Measurements from ENCODE around the gene MICOS13.

MICOS13 gene

DNA sequence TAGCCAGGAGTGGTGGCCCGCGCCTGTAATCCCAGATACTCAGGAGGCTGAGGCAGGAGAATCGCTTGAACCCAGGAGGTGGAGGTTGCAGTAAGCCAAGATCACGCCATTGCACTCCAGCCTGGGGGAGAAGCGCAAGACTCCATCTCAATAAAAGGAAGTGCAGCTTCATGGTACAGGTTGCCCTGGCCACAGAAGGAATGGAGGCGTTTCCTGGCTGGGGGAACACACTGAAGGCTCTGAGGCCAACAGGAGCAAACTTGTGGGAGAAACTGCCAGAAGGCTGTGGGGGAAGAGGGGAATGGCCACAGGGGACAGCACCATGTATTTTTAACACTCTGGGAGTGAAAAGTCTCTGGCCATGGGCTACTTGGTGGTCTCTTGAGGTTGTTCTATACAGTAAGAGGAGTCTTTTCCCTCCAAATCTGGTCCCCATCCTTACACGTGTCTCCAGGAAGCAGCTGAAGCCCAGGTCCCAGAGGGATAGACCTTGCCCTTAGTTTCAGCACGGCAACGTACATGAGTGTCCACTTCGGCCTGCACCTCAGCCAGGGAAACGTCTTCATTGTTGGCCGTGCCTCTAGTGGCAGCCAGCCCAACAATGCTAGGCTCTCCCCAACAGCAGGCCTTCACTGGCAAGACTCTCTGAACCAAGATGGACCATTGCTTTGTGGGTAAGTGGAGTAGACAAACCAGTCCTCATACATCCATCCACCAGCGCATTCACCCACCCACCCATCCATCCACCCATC is 7.4 kb downstream of the MICOS13 start:
- TF ChIP-seq GATA2 (IDR thresholded peaks at IDR 0.05; ENCODE audit: low read depth, low read length) (no peak), GATA3 (IDR thresholded peaks at IDR 0.05; ENCODE audit: low read depth, low read length) (no peak)

DNA sequence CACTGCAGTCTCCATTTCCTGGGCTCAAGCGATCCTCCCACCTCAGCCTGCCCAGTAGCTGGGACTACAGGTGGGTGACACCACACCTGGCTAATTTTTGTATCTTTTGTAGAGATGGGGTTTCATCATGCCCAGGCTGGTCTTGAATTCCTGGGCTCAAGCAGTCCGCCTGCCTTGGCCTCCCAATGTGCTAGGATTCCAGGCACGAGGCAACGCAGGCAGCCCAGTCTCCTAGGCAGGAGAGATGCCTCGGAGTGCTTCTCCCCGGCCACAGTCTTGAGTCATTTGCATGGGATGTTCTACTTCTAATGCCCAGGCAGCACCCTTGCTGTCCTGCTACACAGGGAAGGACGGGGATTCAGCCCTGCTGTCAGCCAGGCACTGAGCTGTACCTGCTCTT is 8.7 kb downstream of the MICOS13 start:
- no peak for TF ChIP-seq GATA2 (IDR thresholded peaks at IDR 0.05; ENCODE audit: low read depth, low read length)
- TF ChIP-seq GATA3 (IDR thresholded peaks at IDR 0.05; ENCODE audit: low read depth, low read length), result no peak

DNA sequence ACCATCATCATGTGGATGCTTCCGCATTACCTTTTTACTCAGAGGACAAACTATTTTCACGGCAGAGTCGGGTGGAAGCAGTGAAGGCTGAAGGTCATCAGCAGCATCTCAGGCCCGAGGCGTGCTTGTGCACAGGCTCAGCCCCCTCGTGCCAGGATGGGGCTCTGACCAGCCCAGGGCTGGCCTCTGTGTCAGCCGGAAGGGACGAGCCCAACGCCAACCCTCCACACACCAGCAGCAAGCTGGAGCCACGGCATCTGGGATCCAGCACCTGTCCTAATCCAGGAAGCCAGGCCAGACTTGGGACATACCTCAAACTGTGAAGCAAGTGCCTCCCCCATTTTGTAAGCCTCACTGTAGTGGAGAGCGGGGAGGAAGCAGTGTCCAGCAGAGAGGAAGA is 11.1 kb downstream of the MICOS13 start:
- TF ChIP-seq GATA3 (IDR thresholded peaks at IDR 0.05; ENCODE audit: low read depth, low read length) (no peak), GATA2 (IDR thresholded peaks at IDR 0.05; ENCODE audit: low read depth, low read length) (no peak)

DNA sequence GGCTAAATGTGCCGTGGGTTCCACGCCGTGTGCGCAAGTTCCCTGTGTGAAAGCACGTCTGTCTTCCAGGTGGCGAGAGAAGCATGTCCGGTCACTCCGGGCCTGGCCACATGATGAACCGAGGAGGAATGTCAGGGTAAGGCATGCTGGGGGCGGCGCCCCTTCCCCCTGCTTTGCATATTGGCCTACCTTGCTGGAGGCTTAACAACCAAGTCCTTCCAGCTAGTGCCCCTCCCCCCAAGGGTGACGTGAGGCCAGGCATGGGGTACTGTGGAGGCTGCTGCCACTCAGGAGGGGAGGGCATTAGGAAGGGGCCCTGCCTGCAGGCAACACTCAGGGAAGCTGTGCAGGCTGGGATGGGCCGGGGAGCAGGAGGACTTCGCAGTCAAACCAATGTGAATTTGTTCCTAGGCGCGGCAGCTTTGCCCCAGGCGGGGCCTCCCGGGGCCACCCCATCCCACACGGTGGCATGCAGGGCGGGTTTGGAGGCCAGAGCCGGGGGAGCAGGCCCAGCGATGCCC is 12.5 kb downstream of the MICOS13 start:
- TF ChIP-seq GATA3 (IDR thresholded peaks at IDR 0.05; ENCODE audit: low read depth, low read length) (no peak), GATA2 (IDR thresholded peaks at IDR 0.05; ENCODE audit: low read depth, low read length) (no peak)

DNA sequence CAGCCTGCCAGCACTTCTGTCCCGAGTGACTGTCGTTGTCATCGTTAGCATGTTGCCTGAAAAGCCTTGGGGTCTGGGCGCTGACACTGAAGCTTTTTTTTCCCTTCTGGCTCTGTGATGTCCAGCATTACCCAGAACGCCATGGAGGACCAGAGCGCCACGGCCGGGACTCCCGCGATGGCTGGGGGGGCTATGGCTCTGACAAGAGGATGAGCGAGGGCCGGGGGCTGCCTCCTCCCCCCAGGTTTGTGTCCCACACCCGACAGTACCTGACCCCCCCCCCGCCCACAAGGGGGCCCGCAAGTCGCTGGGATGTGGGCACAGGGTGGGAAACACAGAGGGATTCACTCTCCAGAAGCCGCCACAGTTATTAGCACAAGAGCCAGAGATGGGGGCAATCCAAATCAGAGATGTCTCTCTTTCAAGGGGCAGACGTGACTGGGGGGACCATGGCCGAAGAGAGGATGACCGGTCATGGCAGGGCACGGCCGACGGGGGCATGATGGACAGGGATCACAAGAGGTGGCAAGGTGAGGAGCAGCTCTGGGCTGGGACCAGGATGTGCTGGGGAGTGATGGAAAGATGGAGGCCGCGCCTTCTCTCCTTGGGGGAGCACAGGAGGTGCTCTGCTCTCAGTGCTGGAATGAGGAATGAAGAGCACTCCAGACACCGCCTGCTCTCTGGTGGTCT is 13.2 kb downstream of the MICOS13 start:
- TF ChIP-seq GATA2 (IDR thresholded peaks at IDR 0.05; ENCODE audit: low read depth, low read length) (no peak), GATA3 (IDR thresholded peaks at IDR 0.05; ENCODE audit: low read depth, low read length) (no peak)

DNA sequence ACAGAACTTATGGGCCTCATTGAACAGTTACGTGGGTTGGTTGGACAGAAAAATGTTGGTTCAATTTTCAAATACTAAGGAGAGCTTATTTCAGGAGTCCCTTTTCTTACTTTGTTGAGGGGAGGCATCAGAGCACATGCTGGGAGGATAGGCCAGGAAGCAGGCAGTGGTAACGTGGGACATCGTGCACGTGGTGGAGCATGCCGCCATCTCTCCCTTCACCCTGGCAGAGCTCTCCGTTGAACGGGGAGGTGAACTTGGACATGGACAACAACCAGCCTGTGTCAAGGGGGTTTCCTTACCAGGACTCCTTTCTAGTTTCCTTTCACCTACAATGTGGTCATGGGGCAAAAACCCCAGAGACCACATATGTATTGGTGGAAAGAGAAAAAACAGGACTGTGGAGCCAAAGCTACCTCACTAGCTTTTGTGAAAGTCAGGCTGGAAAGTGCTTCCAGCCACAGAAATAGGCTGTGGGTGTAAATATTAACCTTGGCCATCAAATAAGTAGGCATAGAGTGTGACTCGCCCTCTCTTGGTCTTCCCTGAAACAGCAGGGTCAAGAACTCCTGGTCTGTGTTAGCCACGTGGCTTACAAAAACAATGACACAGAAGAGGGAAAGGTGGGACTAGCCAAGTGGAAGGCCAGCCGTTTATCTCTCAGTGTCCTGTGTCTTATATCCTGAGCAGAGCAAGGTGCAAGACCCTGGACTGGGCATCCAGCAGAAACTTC is 14.4 kb downstream of the MICOS13 start:
- no peak for TF ChIP-seq GATA2 (IDR thresholded peaks at IDR 0.05; ENCODE audit: low read depth, low read length)
- TF ChIP-seq GATA3 (IDR thresholded peaks at IDR 0.05; ENCODE audit: low read depth, low read length), result no peak

DNA sequence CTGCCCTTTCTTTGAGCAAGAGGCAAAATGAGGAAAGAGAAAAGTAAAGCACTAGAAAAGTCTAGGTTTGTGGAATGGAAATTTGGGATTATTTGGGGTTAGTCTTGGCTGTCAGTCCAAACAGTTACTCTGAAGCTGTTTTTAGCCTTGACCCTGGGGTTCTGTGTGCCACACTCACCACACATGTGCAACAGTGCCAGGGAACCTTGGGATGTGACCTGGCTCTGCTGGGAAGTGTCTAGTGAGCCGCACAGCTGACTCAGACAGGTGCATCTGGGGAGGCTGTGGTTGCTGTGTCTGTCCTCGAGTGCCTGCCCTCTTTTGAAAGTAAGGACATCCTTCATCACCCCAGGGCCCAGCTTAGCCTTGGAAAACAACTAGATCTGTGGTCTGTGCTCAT is 15.8 kb downstream of the MICOS13 start:
- TF ChIP-seq GATA2 (IDR thresholded peaks at IDR 0.05; ENCODE audit: low read depth, low read length), result no peak

DNA sequence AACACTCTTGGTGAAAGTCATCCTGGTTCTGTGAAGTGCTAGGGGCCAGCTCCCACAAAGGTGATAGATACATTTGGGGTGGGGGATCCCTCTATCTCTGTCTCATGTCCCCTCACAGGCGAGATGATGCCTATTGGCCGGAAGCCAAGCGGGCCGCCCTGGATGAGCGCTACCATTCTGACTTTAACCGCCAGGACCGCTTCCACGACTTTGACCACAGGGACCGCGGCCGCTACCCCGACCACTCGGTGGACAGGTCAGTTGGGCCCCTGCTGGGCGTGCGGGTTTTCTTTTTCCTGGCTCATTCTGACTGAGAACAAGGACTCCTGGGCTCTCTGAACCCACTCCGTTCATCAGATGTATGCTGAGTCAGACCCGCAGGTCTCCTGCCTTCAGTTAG is 16.4 kb downstream of the MICOS13 start:
- no peak for TF ChIP-seq GATA2 (IDR thresholded peaks at IDR 0.05; ENCODE audit: low read depth, low read length)
- TF ChIP-seq GATA3 (IDR thresholded peaks at IDR 0.05; ENCODE audit: low read depth, low read length), result no peak

DNA sequence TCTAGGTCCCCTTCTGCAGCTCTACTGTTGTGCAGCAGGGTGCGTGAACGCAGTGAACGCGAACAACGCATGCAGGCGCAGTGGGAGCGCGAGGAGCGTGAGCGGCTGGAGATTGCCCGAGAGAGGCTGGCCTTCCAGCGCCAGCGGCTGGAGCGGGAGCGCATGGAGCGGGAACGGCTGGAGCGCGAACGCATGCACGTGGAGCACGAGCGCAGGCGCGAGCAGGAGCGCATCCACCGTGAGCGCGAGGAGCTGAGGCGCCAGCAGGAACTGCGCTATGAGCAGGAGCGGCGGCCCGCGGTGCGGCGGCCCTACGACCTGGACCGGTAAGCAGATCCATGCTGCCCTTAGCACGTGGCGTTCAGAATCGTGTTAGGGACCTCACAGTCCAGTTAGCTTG is 18.8 kb downstream of the MICOS13 start:
- no peak for TF ChIP-seq GATA3 (IDR thresholded peaks at IDR 0.05; ENCODE audit: low read depth, low read length)
- no peak for TF ChIP-seq GATA2 (IDR thresholded peaks at IDR 0.05; ENCODE audit: low read depth, low read length)

DNA sequence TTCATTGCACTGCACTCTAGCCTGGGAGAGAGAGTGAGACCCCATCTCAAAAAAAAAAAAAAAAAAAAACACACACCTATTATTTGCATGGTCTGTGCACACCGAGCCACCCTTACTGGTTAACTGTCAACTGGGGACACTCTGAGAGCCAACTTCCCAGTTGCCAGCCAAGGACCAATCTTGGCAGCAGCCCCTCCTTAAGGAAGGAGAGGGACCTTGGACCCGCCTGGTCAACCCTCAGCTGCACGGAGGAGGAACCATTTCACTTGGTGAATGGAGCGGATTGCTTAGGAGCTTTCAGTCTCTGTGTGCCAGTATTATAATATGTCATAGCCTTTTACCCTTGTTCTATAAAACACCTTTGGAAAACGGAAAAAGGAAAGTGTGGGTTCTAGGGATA is 24.9 kb downstream of the MICOS13 start:
- TF ChIP-seq GATA2 (IDR thresholded peaks at IDR 0.05; ENCODE audit: low read depth, low read length), result no peak
- TF ChIP-seq GATA3 (IDR thresholded peaks at IDR 0.05; ENCODE audit: low read depth, low read length), result no peak

DNA sequence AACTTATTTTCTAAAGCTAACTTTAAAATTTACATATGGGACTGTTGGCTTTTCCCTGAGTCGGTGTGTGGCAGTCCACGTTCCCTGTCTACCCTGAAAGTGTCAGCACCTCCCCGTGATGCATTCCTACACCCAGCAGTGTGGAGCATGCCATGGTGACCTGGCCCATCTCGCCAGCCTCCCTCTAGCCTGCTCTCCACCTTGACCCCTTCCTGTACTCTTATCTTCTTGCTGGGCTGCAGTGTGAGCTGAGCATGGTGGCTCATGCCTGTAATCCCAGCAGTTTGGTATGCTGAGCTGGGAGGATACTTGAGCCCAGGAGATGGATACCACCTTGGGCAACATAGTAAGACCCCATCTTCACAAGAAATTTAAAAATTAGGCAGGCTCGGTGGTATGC is 25.4 kb downstream of the MICOS13 start:
- TF ChIP-seq GATA3 (IDR thresholded peaks at IDR 0.05; ENCODE audit: low read depth, low read length) (no peak), GATA2 (IDR thresholded peaks at IDR 0.05; ENCODE audit: low read depth, low read length) (no peak)

DNA sequence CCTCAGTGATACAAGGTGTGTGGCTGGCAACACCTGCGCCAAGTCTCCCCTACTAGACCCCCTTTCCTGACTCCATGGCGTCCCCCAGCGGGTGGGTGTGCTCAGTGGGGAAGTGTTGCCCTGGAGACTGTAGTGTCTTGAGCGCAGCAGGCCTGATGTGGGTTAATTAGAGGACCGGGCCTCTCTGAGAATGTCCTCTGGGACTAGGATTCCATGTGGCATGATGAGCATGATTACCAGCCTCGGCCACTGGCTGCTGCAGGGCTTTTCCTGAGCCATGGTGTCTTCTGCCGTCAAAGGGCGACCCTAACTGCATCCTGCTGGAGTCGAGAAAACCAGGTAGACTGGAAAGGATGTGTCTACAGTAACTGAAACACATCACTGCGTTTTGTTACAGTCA is 28.1 kb downstream of the MICOS13 start:
- TF ChIP-seq GATA3 (IDR thresholded peaks at IDR 0.05; ENCODE audit: low read depth, low read length) (no peak), GATA2 (IDR thresholded peaks at IDR 0.05; ENCODE audit: low read depth, low read length) (no peak)

DNA sequence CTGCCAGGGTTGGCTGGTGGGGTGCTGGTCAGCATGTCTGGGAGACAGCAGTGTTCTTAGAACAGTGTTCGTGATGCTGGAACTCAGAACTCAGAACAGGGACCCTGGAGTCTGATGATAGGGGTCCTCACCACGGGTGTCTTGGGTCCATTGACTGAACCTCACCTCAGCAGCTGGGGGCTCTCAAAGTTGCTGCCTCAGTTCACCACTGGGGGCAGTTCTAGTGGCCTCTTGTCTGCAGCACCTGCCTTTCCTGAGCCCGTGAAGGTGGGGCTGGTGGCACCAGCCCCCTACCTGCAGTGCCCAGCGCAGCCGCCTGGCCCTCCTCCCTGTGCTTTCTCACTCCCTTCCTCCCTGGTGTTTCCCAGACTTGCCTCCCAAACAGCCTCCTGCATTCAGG is 29.0 kb downstream of the MICOS13 start:
- TF ChIP-seq GATA3 (IDR thresholded peaks at IDR 0.05; ENCODE audit: low read depth, low read length), result no peak
- TF ChIP-seq GATA2 (IDR thresholded peaks at IDR 0.05; ENCODE audit: low read depth, low read length), result no peak

DNA sequence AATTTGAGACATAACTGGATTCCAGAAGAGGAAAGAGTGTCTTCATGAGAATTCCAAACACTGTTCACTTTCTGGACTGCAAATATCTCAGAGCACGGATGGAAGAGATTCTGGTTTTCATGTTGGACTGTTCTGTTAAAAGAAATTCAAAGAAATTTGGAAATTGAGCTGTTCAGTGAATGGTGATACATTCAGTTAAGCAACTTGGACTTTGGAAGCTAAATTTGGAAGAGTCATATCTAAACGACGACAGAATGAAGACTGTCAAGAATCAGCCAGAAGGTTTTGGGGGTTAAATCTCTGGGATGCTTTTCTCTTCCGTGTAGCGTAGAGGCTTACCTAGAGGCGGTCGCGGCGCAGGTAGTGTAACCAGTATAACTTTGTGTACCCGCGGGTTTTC is 31.9 kb downstream of the MICOS13 start:
- TF ChIP-seq GATA2 (IDR thresholded peaks at IDR 0.05; ENCODE audit: low read depth, low read length) (no peak), GATA3 (IDR thresholded peaks at IDR 0.05; ENCODE audit: low read depth, low read length) (no peak)

Data from SH-SY5Y (cell line).